IMR-90 (cell line): Measurements from ENCODE around the gene SPAG7. TPM values are rescaled to one million over a fixed set of nuclear protein-coding genes. Genes with fewer than 3 reads are reported as not detected.

Source experiments
- ATAC-seq: fragments of 200-7000 bp; cut with Tn5 transposase; 2 replicates; pipeline ENCODE4 v1.9.1; 2020; ENCODE audit warnings: low read depth, mild to moderate bottlenecking, moderate library complexity
- BruUV-seq: library from RNA; stranded (reverse); fragments of 400-500 nt; replicated peaks from 2 replicates; lab custom pipeline; 2021; lab: Mats Ljungman, UMichigan
- CTCF ChIA-PET: fragments of 300-600 bp; formaldehyde crosslinking; extraction: SDS; loops from one replicate; lab custom pipeline; 2021; ENCODE audit warnings: antibody characterized with exemption; lab: Yijun Ruan, JAX
- POLR2A ChIA-PET: fragments of 300-600 bp; sonication (Branson Sonifier 250); formaldehyde crosslinking; loops from one replicate; lab custom pipeline; 2022; ENCODE audit warnings: antibody characterized with exemption; ENCODE audit not compliant: unreplicated experiment; lab: Charles Lee
- DNase-seq: peaks from one replicate; pipeline ENCODE4 v3.0.0; 2013
- H2AFZ ChIP-seq: replicated peaks from 2 replicates; pipeline ENCODE3; 2013; ENCODE audit warnings: low read length, mild to moderate bottlenecking; ENCODE audit not compliant: poor library complexity
- H2AK5ac ChIP-seq: 2 replicates; pipeline ENCODE4 v1.6.1; 2013; ENCODE audit warnings: low read depth, low read length, inconsistent platforms
- H2AK9ac ChIP-seq: replicated peaks from 2 replicates; pipeline ENCODE3; 2013; ENCODE audit warnings: mild to moderate bottlenecking, low read depth, low read length, moderate library complexity; ENCODE audit not compliant: poor library complexity
- H2BK120ac ChIP-seq: 2 replicates; pipeline ENCODE4 v1.6.1; 2013; ENCODE audit warnings: low read depth, low read length, inconsistent platforms
- H2BK15ac ChIP-seq: 3 replicates; pipeline ENCODE4 v1.6.1; 2013; ENCODE audit warnings: low read depth, low read length, inconsistent platforms
- H2BK20ac ChIP-seq: 2 replicates; pipeline ENCODE4 v1.6.1; 2013; ENCODE audit warnings: low read depth, mild to moderate bottlenecking, inconsistent platforms, low read length, moderate library complexity
- H2BK5ac ChIP-seq: 2 replicates; pipeline ENCODE4 v1.6.1; 2013; ENCODE audit warnings: mild to moderate bottlenecking, low read depth, low read length, inconsistent platforms; ENCODE audit not compliant: poor library complexity, severe bottlenecking
- H3K14ac ChIP-seq: replicated peaks from 2 replicates; pipeline ENCODE4 v1.6.1; 2013; ENCODE audit warnings: low read depth, low read length, inconsistent platforms
- H3K18ac ChIP-seq: 2 replicates; pipeline ENCODE4 v1.6.1; 2013; ENCODE audit warnings: low read depth, low read length, control low read depth
- H3K23ac ChIP-seq: 2 replicates; pipeline ENCODE4 v1.6.1; 2013; ENCODE audit warnings: low read depth, low read length, inconsistent platforms
- H3K27ac ChIP-seq: 2 replicates; pipeline ENCODE4 v1.5.1; 2013; ENCODE audit warnings: mild to moderate bottlenecking, control low read depth, low read length; ENCODE audit not compliant: insufficient read depth
- H3K27me3 ChIP-seq: 2 replicates; pipeline ENCODE4 v1.6.1; 2013; ENCODE audit warnings: low read length; ENCODE audit not compliant: control insufficient read depth, insufficient read depth
- H3K36me3 ChIP-seq: 2 replicates; pipeline ENCODE4 v1.6.1; 2013; ENCODE audit warnings: low read length, mixed read lengths; ENCODE audit not compliant: control insufficient read depth, insufficient read depth
- H3K4ac ChIP-seq: 2 replicates; pipeline ENCODE4 v1.6.1; 2013; ENCODE audit warnings: low read depth, low read length, inconsistent platforms
- H3K4me1 ChIP-seq: 2 replicates; pipeline ENCODE4 v1.6.1; 2013; ENCODE audit warnings: low read length, mixed read lengths; ENCODE audit not compliant: control insufficient read depth, insufficient read depth
- H3K4me2 ChIP-seq: 2 replicates; pipeline ENCODE4 v1.6.1; 2013; ENCODE audit warnings: low read depth, mild to moderate bottlenecking, control low read depth, low read length, moderate library complexity
- H3K4me3 ChIP-seq: 2 replicates; pipeline ENCODE4 v1.5.1; 2013; ENCODE audit warnings: low read depth, mild to moderate bottlenecking, control low read depth, low read length, moderate library complexity; ENCODE audit not compliant: insufficient read depth
- H3K56ac ChIP-seq: 2 replicates; pipeline ENCODE4 v1.6.1; 2013; ENCODE audit warnings: low read length, inconsistent platforms; ENCODE audit not compliant: insufficient read depth; ENCODE audit errors: extremely low read depth
- H3K79me1 ChIP-seq, 2 experiments: 2 replicates each; pipeline ENCODE4 v1.6.1; 2013; ENCODE audit warnings: low read length in 2 of 2, inconsistent platforms in 1 of 2, low read depth in 1 of 2
- H3K9ac ChIP-seq: 2 replicates; pipeline ENCODE4 v1.6.1; 2013; ENCODE audit warnings: low read depth, low read length, control low read depth
- H3K9me1 ChIP-seq: 2 replicates; pipeline ENCODE4 v1.6.1; 2013; ENCODE audit warnings: low read length, inconsistent platforms; ENCODE audit not compliant: insufficient read depth
- H3K9me3 ChIP-seq: 2 replicates; pipeline ENCODE4 v1.6.1; 2013; ENCODE audit warnings: low read length; ENCODE audit not compliant: control insufficient read depth, insufficient read depth
- H4K20me1 ChIP-seq: 2 replicates; pipeline ENCODE4 v1.6.1; 2013; ENCODE audit warnings: low read length, inconsistent platforms; ENCODE audit not compliant: insufficient read depth
- H4K5ac ChIP-seq: 2 replicates; pipeline ENCODE4 v1.6.1; 2013; ENCODE audit warnings: mild to moderate bottlenecking, low read depth, low read length, control low read depth
- H4K8ac ChIP-seq, 2 experiments: 2 replicates each; pipeline ENCODE4 v1.6.1; 2013; ENCODE audit warnings: low read depth in 2 of 2, low read length in 2 of 2, control low read depth in 1 of 2, inconsistent platforms in 1 of 2
- H4K91ac ChIP-seq: 2 replicates; pipeline ENCODE4 v1.6.1; 2013; ENCODE audit warnings: low read depth, low read length, inconsistent platforms; ENCODE audit not compliant: insufficient read depth
- BHLHE40 ChIP-seq: fragments of 150-350 bp; IDR thresholded peaks from 2 replicates; pipeline ENCODE4 v1.6.1; 2016; ENCODE audit warnings: mild to moderate bottlenecking, low read depth, low read length
- CEBPB ChIP-seq: IDR thresholded peaks from 2 replicates; pipeline ENCODE4 v1.6.1; 2012; ENCODE audit warnings: low read depth, low read length, improper control_type of control experiment
- CHD1 ChIP-seq: IDR thresholded peaks from 2 replicates; pipeline ENCODE4 v1.6.1; 2012; ENCODE audit warnings: low read depth, low read length, improper control_type of control experiment
- CTCF ChIP-seq: conservative IDR thresholded peaks from 2 replicates; pipeline ENCODE4 v1.5.1; 2012; ENCODE audit warnings: mild to moderate bottlenecking, low read depth, low read length, improper control_type of control experiment
- ELK1 ChIP-seq: fragments of 150-350 bp; IDR thresholded peaks from 2 replicates; pipeline ENCODE4 v1.6.1; 2016; ENCODE audit warnings: low read depth, mild to moderate bottlenecking, low read length, moderate library complexity, borderline replicate concordance
- FOS ChIP-seq: fragments of 150-350 bp; IDR thresholded peaks from 2 replicates; pipeline ENCODE4 v1.6.1; 2016; ENCODE audit warnings: low read depth, low read length
- MAZ ChIP-seq: IDR thresholded peaks from 2 replicates; pipeline ENCODE4 v1.6.1; 2012; ENCODE audit warnings: low read depth, mild to moderate bottlenecking, low read length, improper control_type of control experiment, moderate library complexity, borderline replicate concordance
- MXI1 ChIP-seq: IDR thresholded peaks from 2 replicates; pipeline ENCODE4 v1.6.1; 2012; ENCODE audit warnings: low read depth, mild to moderate bottlenecking, low read length, moderate library complexity, borderline replicate concordance
- NFE2L2 ChIP-seq: fragments of 150-350 bp; IDR thresholded peaks from 2 replicates; pipeline ENCODE4 v1.6.1; 2016; ENCODE audit warnings: low read depth, mild to moderate bottlenecking, low read length
- POLR2A ChIP-seq: IDR thresholded peaks from 2 replicates; pipeline ENCODE4 v1.6.1; 2012; ENCODE audit warnings: mild to moderate bottlenecking, low read depth, low read length
- RAD21 ChIP-seq: IDR thresholded peaks from 2 replicates; pipeline ENCODE4 v1.6.1; 2012; ENCODE audit warnings: low read length, improper control_type of control experiment
- RCOR1 ChIP-seq: IDR thresholded peaks from 2 replicates; pipeline ENCODE4 v1.6.1; 2012; ENCODE audit warnings: mild to moderate bottlenecking, low read length, improper control_type of control experiment; ENCODE audit not compliant: insufficient replicate concordance
- SMC3 ChIP-seq: fragments of 150-350 bp; IDR thresholded peaks from 2 replicates; pipeline ENCODE4 v1.6.1; 2016; ENCODE audit warnings: low read depth, mild to moderate bottlenecking, antibody characterized with exemption, low read length, moderate library complexity
- WGBS, 2 experiments: methylation state at CpG; one replicate each; pipeline versions ENCODE4 v1.1.5 to v1.1.7; 2013; ENCODE audit warnings: missing lambda C conversion rate in 2 of 2; ENCODE audit not compliant: insufficient read length in 1 of 2; ENCODE audit errors: extremely low coverage in 2 of 2; 5-methylcytosine and 5-hydroxymethylcytosine counted together
- dilution Hi-C: fragments of 300-500 bp; cut with HindIII; formaldehyde crosslinking; loops from one replicate; pipeline ENCODE4 v1.14.3; 2018; ENCODE audit warnings: low sequenced_read_pairs; ENCODE audit not compliant: unreplicated experiment
- in situ Hi-C: fragments of 300-500 bp; cut with MboI; formaldehyde crosslinking; loops from 3 replicates; pipeline ENCODE4 v1.14.3; 2019; ENCODE audit warnings: low sequenced_read_pairs, inconsistent platforms, mixed read lengths
- intact Hi-C: fragments of 100-400 bp; cut with micrococcal nuclease; formaldehyde crosslinking; loops from 2 replicates; pipeline ENCODE4 v1.10.0; 2022
- polyA plus RNA-seq, 3 experiments: library from polyadenylated mRNA; depleted of rRNA; stranded (reverse); fragments of >200 nt; gene quantifications; 2 replicates each; pipeline ENCODE4 v1.2.3, GENCODE V29; 2012; ENCODE audit warnings: low replicate concordance in 1 of 3
- total RNA-seq: library from RNA; depleted of rRNA; stranded (reverse); fragments of >200 nt; gene quantifications from 2 replicates; pipeline ENCODE4 v1.2.3, GENCODE V29; 2012
- TF ChIP-seq, protein P1 (sequence below): fragments of 150-350 bp; IDR thresholded peaks from 2 replicates; pipeline ENCODE4 v1.6.1; 2017; ENCODE audit warnings: mild to moderate bottlenecking, antibody characterized with exemption, low read length, low read depth

SPAG7 gene
- total and polyA plus RNA-seq, 2 of the 4 experiments (the other 2 are of a cell fraction), result 50.2 to 108 TPM

GRCh38 chr17:4936436-4936835, 31.2 kb downstream of the SPAG7 start:
- 80% methylated on average over 1 of the region's 3 CpGs; no CpG with 5 or more reads in 1 of the 2 experiments for WGBS, 2 experiments
- Histone ChIP-seq H3K79me1 (peaks cover 17 to 28% of the 10 kb centered on the region in 2 experiments; a peak in 3 of 4 replicates), H2BK20ac (no peak overlapping the region), H3K4ac (no peak overlapping the region), H4K91ac (no peak overlapping the region), H4K20me1 (0 out of 2 replicates have a peak, but pooled peaks cover 7% of the 10 kb centered on the region), H3K23ac (no peak overlapping the region), H2BK120ac (no peak overlapping the region), H2BK15ac (no peak overlapping the region), H2BK5ac (no peak overlapping the region), H3K18ac (no peak overlapping the region), H3K36me3 (peaks cover 19% of the 10 kb centered on the region), H3K14ac (no peak overlapping the region), H4K8ac (no peak overlapping the region), H3K4me2 (no peak overlapping the region), H2AK5ac (no peak overlapping the region), H2AK9ac (no peak overlapping the region), H3K9me3 (no peaks in the 10 kb centered on the region), H3K56ac (no peak overlapping the region), H4K5ac (no peak overlapping the region), H3K9ac (no peak overlapping the region), H3K4me3 (no peak overlapping the region), H3K27ac (no peak overlapping the region), H3K9me1 (peaks cover 17% of the 10 kb centered on the region), H3K4me1 (peaks cover 14% of the 10 kb centered on the region), H3K27me3 (no peaks in the 10 kb centered on the region), H2AFZ (no peak overlapping the region)
- dilution Hi-C loops, result no loop called here
- TF ChIP-seq, protein P1, sequence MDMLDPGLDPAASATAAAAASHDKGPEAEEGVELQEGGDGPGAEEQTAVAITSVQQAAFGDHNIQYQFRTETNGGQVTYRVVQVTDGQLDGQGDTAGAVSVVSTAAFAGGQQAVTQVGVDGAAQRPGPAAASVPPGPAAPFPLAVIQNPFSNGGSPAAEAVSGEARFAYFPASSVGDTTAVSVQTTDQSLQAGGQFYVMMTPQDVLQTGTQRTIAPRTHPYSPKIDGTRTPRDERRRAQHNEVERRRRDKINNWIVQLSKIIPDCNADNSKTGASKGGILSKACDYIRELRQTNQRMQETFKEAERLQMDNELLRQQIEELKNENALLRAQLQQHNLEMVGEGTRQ, result no peak
- no peak for TF ChIP-seq CHD1
- no peak for TF ChIP-seq CEBPB
- TF ChIP-seq CTCF, result no peak
- TF ChIP-seq ELK1, result no peak
- TF ChIP-seq BHLHE40, result no peak
- TF ChIP-seq SMC3, result no peak
- TF ChIP-seq RCOR1, result no peak
- no peak for TF ChIP-seq NFE2L2
- TF ChIP-seq POLR2A, result no peak
- TF ChIP-seq RAD21, result no peak
- TF ChIP-seq MAZ, result no peak
- no peak for TF ChIP-seq MXI1
- no peak for TF ChIP-seq FOS
- CTCF ChIA-PET, result interaction anchor here (1.5 kb wide), 1 partner anchor 27 kb away, joined by 3 read pairs; no protein-coding TSS in a partner anchor
- ATAC-seq (no peak), DNase-seq (no peak)
- BruUV-seq, result no TSS peak
- in situ Hi-C loops, result no loop called here
- POLR2A ChIA-PET, result no interaction called here
- intact Hi-C loops, result no loop called here
